Peyer's patch (tissue), 4 donors: Measurements from ENCODE around the gene SAMD10. TPM values are rescaled to one million over a fixed set of nuclear protein-coding genes. Genes with fewer than 3 reads are reported as not detected.

ENCODE experiments used
- DNase-seq, 3 donors: peaks; one replicate each; pipeline ENCODE4 v3.0.0-alpha.2; 2017 to 2019
- H3K27ac ChIP-seq, 4 donors: fragments of 200-600 bp; sonication (generic); one replicate each; pipeline ENCODE4 v1.5.1; 2016 to 2019
- H3K27me3 ChIP-seq, 2 donors: fragments of 200-600 bp; sonication (generic); one replicate each; pipeline ENCODE4 v1.5.1; 2019
- H3K36me3 ChIP-seq, 3 donors: fragments of 200-600 bp; sonication (generic); one replicate each; pipeline ENCODE4 v1.5.1; 2016 to 2019
- H3K4me1 ChIP-seq, 4 donors: fragments of 200-600 bp; sonication (generic); one replicate each; pipeline ENCODE4 v1.5.1; 2016 to 2019
- H3K4me3 ChIP-seq, 4 donors: fragments of 200-600 bp; sonication (generic); 1 replicate in 3 of 4; 2 replicates in 1 of 4; pipeline ENCODE4 v1.5.1; 2016 to 2019; ENCODE audit warnings: mild to moderate bottlenecking in 1 of 4
- H3K9me3 ChIP-seq, 4 donors: fragments of 200-600 bp; sonication (generic); one replicate each; pipeline ENCODE4 v1.5.1; 2016 to 2019; ENCODE audit warnings: mild to moderate bottlenecking in 1 of 4
- POLR2A ChIP-seq, 2 donors: fragments of 450-650 bp; IDR thresholded peaks; one replicate each; pipeline ENCODE4 v1.5.1; 2017; ENCODE audit warnings: antibody characterized with exemption in 2 of 2, mild to moderate bottlenecking in 2 of 2, moderate library complexity in 2 of 2
- total RNA-seq, 4 donors: library from RNA; depleted of rRNA; stranded (reverse); fragments of >200 nt; gene quantifications; one replicate each; pipeline ENCODE4 v1.1.0, GENCODE V29; 2016
- TF ChIP-seq, protein P1 (sequence below), 6 experiments: fragments of 450-650 bp in 4 of 6; fragments of 200-600 bp in 2 of 6; sonication (generic) in 1 of 6; IDR thresholded peaks; one replicate each; pipeline ENCODE4 v1.5.1; 2017 to 2019; ENCODE audit warnings: antibody characterized with exemption in 6 of 6, mild to moderate bottlenecking in 3 of 6, moderate library complexity in 1 of 6

SAMD10 gene
- total RNA-seq, 4 donors from 2014 or later, result 1.7 to 14.3 (median 11.1) TPM

- TF ChIP-seq POLR2A (IDR thresholded peaks at IDR 0.05), result no peak
- TF ChIP-seq, protein P1, sequence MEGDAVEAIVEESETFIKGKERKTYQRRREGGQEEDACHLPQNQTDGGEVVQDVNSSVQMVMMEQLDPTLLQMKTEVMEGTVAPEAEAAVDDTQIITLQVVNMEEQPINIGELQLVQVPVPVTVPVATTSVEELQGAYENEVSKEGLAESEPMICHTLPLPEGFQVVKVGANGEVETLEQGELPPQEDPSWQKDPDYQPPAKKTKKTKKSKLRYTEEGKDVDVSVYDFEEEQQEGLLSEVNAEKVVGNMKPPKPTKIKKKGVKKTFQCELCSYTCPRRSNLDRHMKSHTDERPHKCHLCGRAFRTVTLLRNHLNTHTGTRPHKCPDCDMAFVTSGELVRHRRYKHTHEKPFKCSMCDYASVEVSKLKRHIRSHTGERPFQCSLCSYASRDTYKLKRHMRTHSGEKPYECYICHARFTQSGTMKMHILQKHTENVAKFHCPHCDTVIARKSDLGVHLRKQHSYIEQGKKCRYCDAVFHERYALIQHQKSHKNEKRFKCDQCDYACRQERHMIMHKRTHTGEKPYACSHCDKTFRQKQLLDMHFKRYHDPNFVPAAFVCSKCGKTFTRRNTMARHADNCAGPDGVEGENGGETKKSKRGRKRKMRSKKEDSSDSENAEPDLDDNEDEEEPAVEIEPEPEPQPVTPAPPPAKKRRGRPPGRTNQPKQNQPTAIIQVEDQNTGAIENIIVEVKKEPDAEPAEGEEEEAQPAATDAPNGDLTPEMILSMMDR (IDR thresholded peaks at IDR 0.05), result no peak
- H3K27ac ChIP-seq, result peak overlapping the region; percentile 29 to 66 (median 34)
Measured at GRCh38 chr20:63968928-63969760, 10.3 kb downstream of the SAMD10 start.

GRCh38 chr20:63968136-63968927, 11.1 kb downstream of the SAMD10 start:
- H3K4me1 ChIP-seq, result peaks cover 0 to 19% (median 10%) of the 10 kb centered on the region in 4 donors
- DNase-seq, result no peak
- H3K9me3 ChIP-seq, result peaks cover 0 to 6% (median 0%) of the 10 kb centered on the region in 4 donors
- peaks cover 0 to 18% (median 0%) of the 10 kb centered on the region in 3 donors for H3K36me3 ChIP-seq
- peak overlapping the region in 2 of 4 donors; percentile 32 to 66 for H3K27ac ChIP-seq
- no peak for TF ChIP-seq POLR2A (IDR thresholded peaks at IDR 0.05)
- TF ChIP-seq, protein P1 (IDR thresholded peaks at IDR 0.05), result no peak
- H3K27me3 ChIP-seq, result no peaks in the 10 kb centered on the region
- peak overlapping the region in 3 of 4 donors; percentile 60 to 81 (median 69) for H3K4me3 ChIP-seq

More at GRCh38 chr20:63968928-63969760, 10.3 kb downstream of the SAMD10 start:
- Histone ChIP-seq H3K27me3 (no peaks in the 10 kb centered on the region), H3K9me3 (peaks cover 0 to 6% (median 0%) of the 10 kb centered on the region in 4 donors), H3K4me1 (peaks cover 0 to 24% (median 10%) of the 10 kb centered on the region in 4 donors), H3K36me3 (peaks cover 0 to 10% (median 0%) of the 10 kb centered on the region in 3 donors), H3K4me3 (peak overlapping the region; percentile 49 to 81 (median 64))
- DNase-seq, result peak in 2 of 3 donors; percentile 65 to 71

- TF ChIP-seq, protein P1 (IDR thresholded peaks at IDR 0.05), result no peak
- no peak for TF ChIP-seq POLR2A (IDR thresholded peaks at IDR 0.05)
- Histone ChIP-seq H3K9me3 (peaks cover 0 to 6% (median 0%) of the 10 kb centered on the region in 4 donors), H3K36me3 (peaks cover 0 to 26% (median 0%) of the 10 kb centered on the region in 3 donors), H3K27me3 (no peaks in the 10 kb centered on the region), H3K4me3 (no peak overlapping the region), H3K27ac (no peak overlapping the region), H3K4me1 (peaks cover 0 to 19% (median 10%) of the 10 kb centered on the region in 4 donors)
- peak in 1 of 3 donors; percentile 45 for DNase-seq
Measured at GRCh38 chr20:63967330-63968135, 11.9 kb downstream of the SAMD10 start.

GRCh38 chr20:63966944-63967322, 12.5 kb downstream of the SAMD10 start:
- peak in 1 of 3 donors; percentile 44 for DNase-seq
- peaks cover 0 to 6% (median 0%) of the 10 kb centered on the region in 4 donors for H3K9me3 ChIP-seq
- H3K36me3 ChIP-seq, result peaks cover 0 to 31% (median 0%) of the 10 kb centered on the region in 3 donors
- no peak for TF ChIP-seq POLR2A (IDR thresholded peaks at IDR 0.05)
- TF ChIP-seq, protein P1 (IDR thresholded peaks at IDR 0.05), result no peak
- no peaks in the 10 kb centered on the region for H3K27me3 ChIP-seq
- H3K27ac ChIP-seq, result no peak overlapping the region
- H3K4me3 ChIP-seq, result no peak overlapping the region
- H3K4me1 ChIP-seq, result peaks cover 0 to 19% (median 10%) of the 10 kb centered on the region in 4 donors
